Activated CD8-positive, alpha-beta memory T cell treated with anti-CD3 and anti-CD28 coated beads, Interleukin-2, amount 50 U/mL, for 24 hours (primary cell): Measurements from ENCODE around the gene BCL11B.

Experiments used
- DNase-seq: peaks from one replicate; pipeline ENCODE4 v3.0.0-alpha.2; 2020; ENCODE audit errors: extremely low read depth

BCL11B gene

DNA sequence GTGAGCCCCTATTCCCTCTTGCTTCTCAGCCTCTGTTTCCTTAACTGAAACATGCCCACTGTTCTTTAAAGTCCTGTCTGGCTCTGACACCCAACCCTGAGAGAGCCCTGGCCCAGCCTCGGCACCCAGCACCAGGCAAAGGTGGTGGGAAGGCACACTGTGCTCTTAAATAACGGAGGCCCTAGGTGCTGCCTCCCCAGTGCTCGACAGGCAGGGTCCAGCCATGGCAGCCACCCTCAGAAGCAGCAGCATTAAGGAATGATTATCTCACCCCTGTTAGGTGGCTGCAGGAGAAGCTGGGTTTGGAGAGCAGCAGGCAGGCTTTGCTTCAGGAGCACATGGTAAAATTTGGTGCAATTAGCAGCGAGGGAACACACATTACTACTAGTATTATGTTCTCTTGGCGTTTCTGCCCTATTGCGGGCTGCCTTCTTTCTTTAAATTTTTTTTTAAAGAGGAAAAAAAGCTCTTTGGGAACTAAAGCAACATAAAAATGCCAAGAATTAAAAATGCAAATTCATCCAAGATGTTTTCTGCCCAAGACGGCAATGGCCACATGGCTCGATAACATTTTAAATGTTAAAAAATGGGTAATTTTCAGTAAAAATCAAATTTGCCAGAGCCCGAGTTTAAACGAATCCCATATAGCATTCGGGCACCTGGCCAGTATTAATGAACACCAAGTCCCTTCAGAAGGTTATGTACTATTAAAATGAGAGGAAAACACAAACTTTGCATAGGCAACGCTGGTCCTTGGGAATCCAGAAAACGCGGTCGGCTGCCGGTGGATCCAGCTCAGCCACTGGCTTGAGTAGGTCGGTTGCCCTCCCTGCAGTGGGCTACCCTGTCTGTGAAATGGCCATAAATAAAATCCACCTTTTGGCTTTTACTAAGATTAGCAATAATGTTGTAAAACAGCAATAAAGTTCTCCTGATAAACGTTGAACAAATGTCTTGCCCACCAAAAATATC is 152.2 kb downstream of the BCL11B start:
- DNase-seq: no peak
